Left kidney (tissue), 8 donors: Measurements from ENCODE around the gene GRHL3. TPM values are rescaled to one million over a fixed set of nuclear protein-coding genes. Genes with fewer than 3 reads are reported as not detected.
"Not testable (repeated sequence)": the region's sequence is repeated elsewhere in the genome, so short reads cannot be mapped to it uniquely, and the experiment has no call there.

ENCODE experiments used
- DNase-seq: peaks from one replicate; pipeline ENCODE4 v3.0.0-alpha.2; 2013
- long read RNA-seq, 8 donors: transcript quantifications; one replicate each; lab custom pipeline, GENCODE V29; 2026
- polyA plus RNA-seq: library from polyadenylated mRNA; unstranded; fragments of 120-200 nt; gene quantifications from one replicate; pipeline ENCODE4 v1.2.1, GENCODE V29; 2013; ENCODE audit not compliant: insufficient read length

GRHL3 gene
- 4.6 TPM for polyA plus RNA-seq
- long read RNA-seq, donor 1, partial matches to known transcripts = 0 of 1 reads
- long read RNA-seq, donor 1, other reads (novel, unspliced or antisense) = 0 of 1 reads
- long read RNA-seq, donor 2, partial matches to known transcripts = 0 of 1 reads
- long read RNA-seq, donor 2, other reads (novel, unspliced or antisense) = 0 of 1 reads
- long read RNA-seq, donor 3, partial matches to known transcripts = 0 of 1 reads
- long read RNA-seq, donor 3, other reads (novel, unspliced or antisense) = 0 of 1 reads
- long read RNA-seq, donor 4 = 0 reads
- long read RNA-seq, donor 5, partial matches to known transcripts = 0 of 1 reads
- long read RNA-seq, donor 5, other reads (novel, unspliced or antisense) = 0 of 1 reads
- long read RNA-seq, donor 6 = 0 reads
- long read RNA-seq, donor 7, partial matches to known transcripts = 0 of 1 reads
- long read RNA-seq, donor 7, other reads (novel, unspliced or antisense) = 0 of 1 reads
- long read RNA-seq, donor 8 = 0 reads

DNA sequence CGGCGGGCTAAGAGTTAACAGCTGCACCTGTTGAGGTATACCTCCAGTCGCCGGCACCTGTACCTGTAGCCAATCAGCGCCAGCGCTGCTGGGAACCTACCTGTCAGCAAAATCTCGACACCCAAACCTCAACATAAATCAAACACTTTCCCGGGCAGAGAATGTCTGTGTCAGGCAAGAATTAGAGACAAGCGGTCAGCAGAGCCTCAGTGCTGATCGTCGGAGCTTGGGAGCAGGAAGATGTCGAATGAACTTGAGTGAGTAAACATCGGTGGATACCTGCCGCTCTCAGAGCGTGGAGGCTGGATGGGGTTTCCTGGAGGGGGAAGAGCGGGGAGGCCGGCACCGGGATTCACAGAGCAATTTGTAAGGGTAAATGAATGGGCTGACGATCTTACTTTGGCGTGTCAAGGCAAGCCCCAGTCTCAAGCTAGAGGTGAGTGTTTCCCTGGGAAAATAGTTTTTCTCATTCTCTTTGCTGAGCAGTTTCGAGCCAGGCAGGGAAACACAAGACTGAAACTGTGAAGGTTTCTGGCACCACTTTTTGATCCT, at the start of gene GRHL3:
Gene GRHL3 (plus strand): TSS at position 46 of the 552 bp plus-strand sequence. CDS start 195 bp downstream, at position 241.
- DNase-seq = no peak

GRCh38 chr1:24274203-24275103, 44.7 kb upstream of the GRHL3 start:
- not testable (repeated sequence) for DNase-seq

DNA sequence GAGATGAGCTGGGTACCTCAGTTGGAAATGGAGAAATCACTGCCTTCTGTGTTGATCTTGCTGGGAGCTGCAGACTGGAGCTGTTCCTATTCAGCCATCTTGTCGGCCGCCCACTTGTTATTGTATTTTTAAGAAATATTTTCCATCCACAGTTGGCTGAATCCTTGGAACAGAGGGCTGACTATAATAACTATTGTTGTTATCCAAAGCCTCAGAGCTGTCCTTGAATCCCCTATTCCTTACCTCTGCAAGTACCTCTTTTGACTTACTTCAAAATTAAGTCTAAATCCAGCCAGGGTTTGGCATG, 44.1 kb upstream of the GRHL3 start:
- no peak for DNase-seq

DNA sequence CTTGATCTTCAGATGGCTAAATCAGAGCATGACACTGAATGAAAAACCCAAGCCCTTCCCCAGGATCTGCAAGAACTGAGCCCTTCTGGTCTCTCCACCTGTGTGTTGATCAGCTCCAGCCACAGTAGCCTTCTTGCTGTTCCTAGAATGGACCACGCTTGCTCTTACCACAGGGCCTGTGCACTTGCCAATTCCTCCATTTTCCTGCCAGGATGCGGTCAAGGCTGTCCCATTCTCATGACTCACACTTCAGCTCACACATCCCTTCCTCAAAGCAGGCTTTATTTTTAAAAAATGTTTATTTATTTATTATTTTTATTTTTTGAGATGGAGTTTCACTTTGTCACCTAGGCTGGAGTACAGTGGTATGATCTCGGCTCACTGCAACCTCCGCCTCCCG, 43.6 kb upstream of the GRHL3 start:
- no peak for DNase-seq

- no peak for DNase-seq
Observed at GRCh38 chr1:24276791-24277190, 42.4 kb upstream of the GRHL3 start.

DNA sequence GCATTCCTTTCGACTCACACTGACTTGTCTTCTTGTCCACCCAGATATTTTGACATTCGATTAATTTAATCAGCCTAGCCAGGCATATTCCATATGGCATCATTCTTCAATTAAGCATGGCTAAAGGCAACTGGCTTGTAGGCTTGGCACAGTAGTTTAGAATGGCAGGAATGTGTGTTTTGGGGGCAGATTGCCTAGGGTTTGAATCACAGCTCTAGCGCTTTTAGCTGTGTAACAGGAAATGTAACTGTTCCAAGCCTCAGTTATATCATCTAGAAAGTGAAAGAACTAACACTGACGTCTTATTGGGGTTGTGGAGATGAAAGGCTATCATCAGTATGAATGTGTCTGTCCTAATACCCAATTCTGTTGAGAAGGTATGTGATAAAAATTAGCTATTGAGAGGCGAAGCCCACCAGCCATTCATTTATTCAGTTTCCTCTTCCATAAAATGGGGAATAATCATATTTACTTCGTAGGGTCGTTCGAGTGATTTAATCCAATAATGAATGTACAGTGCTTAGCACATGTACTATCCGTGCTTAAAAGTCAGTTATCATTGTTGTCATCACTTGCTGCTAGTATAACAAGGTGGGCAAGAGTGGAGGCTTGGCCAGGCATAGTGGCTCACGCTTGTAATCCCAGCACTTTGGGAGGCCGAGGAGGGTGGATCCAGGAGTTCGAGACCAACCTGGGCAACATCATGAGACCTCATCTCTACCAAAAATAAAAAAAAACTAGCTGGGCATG, 41.6 kb upstream of the GRHL3 start:
- no peak for DNase-seq

DNA sequence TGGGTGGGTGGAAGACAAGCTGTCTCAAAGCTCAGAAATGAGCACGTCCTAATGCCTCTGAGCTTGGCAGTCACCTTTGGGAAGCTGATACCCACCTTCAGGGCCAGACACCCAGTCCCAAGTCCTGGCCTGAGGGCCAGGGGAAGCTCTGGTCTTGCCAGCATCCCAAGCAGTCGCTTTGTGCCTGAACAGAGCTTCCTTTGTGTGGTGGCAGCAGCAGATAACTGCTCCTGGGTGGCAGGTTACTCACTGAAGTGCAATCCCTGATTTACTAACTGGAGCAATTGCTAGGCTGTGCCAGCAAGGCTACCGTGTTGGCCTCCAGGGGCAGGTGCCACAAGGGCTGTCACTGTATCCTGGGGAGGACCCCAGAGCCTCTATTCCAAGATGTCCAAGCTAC, 40.4 kb upstream of the GRHL3 start:
- DNase-seq = no peak

GRCh38 chr1:24279590-24280232, 39.4 kb upstream of the GRHL3 start:
- DNase-seq = no peak

- no peak for DNase-seq
Observed at GRCh38 chr1:24281591-24281990, 37.6 kb upstream of the GRHL3 start.

GRCh38 chr1:24282491-24282890, 36.7 kb upstream of the GRHL3 start:
- DNase-seq = no peak

GRCh38 chr1:24283326-24284155, 35.6 kb upstream of the GRHL3 start:
- DNase-seq = no peak

DNA sequence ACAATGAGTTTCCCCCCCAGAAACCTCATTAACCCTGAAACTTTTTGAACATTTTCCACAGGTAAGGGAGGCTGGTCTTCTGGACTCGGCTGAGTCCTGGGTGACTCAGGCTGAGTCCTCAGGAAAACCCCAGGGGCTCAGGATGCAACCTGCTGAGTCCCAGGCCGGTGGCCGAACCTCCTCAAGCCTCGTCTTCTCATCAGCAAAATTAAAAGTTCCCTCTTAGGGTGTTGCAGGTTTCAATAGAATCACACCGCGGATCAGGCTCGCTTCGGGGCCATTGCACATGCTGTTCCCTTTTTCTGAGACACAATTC, 35.0 kb upstream of the GRHL3 start:
- DNase-seq = no peak

GRCh38 chr1:24285231-24285630, 33.9 kb upstream of the GRHL3 start:
- no peak for DNase-seq

- DNase-seq = no peak
Observed at GRCh38 chr1:24286246-24287010, 32.7 kb upstream of the GRHL3 start.

DNA sequence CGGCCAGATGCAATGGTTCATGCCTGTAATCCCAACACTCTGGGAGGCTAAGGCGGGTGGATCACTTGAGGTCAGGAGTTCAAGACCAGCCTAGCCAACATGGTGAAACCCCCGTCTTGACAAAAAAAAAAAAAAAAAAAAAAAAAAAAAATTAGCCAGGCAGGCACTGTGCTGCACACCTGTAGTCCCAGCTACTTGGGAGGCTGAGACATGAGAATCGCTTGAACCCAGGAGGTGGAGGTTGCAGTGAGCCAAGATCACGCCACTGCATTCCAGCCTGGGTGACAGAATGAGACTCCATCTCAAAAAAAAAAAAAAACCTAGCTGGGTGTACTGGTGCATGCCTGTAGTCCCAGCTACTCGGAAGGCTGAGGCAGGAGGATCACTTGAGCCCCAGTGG, 31.4 kb upstream of the GRHL3 start:
- DNase-seq = not testable (repeated sequence)

DNA sequence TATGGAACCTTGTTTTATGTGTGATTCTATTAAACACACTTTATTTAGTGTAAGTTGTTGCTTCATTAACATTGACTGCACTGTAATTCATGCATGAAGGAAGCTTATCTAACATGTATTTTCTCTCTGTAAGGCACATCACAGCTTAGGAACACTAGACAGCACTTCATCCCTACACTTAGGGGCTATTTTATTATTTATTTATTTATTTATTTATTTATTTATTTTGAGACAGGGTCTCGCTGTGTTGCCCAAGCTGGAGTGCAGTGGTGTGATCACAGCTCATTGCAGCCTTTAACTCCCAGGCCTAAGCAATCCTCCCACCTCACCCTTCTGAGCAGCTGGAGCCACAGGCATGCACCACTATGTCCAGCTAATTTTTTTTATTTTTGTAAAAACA, 30.7 kb upstream of the GRHL3 start:
- DNase-seq = no peak

DNA sequence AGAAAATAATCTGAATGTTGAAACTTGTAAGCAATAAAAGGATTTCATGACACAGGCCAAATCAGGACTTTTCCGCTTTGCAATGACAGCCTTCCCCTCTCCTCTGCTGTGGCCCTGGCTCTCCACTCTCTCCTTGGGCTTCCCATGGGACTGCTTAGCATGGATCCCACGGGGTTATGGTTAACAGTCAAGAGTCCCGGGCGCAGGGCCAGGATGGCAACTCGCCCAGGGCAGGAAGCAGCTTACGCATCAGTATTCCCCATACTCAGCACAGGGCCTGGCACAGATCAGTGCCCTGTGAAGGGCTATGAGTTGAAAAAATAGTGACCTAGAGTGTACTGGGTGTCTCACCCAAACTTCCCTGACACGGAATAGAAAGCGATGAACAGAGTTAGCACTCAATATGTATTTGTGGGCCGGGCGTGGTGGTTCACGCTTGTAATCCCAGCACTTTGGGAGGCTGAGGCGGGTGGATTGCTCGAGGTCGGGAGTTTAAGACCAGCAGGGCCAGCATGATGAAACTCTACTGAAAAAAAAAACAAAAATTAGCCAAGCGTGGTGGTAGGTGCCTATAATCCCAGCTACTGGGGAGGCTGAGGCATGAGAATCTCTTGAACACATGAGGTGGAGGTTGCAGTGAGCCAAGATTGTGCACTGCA, 29.1 kb upstream of the GRHL3 start:
- DNase-seq = no peak

- no peak for DNase-seq
Observed at GRCh38 chr1:24290933-24291487, 28.1 kb upstream of the GRHL3 start.

DNA sequence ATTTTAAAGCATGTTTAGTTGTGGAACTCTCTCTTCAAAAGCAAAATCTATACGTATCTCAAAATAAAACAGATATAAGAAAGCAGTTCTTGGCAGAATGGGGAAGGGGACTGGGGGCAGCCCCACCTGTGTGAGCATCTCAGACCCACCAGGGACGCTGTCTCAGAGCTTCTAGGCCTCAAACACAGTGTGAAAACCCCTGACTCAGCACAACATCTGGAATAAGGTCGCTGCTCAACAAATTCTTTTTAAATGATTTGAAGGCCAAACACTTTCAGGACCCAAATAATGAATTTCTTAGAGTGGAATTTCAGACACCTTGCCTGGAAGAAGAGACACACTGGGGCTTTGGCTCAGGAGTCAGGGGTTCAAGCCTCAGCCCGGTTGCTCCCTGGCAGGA, 27.1 kb upstream of the GRHL3 start:
- no peak for DNase-seq
